ENCODE measurements around the gene ONECUT3. TPM values are rescaled to one million over a fixed set of nuclear protein-coding genes. Genes with fewer than 3 reads are reported as not detected.

The ONECUT3 gene
- total RNA-seq, 1 experiment from 2014 or later, result not detected

GRCh38 chr19:1756705-1757465, 3.6 kb downstream of the ONECUT3 start:
- Histone ChIP-seq H4K20me1 (ENCODE audit: insufficient read depth) (no peaks in the 10 kb centered on the region), H3K9me3 (ENCODE audit: insufficient read depth, low read depth) (no peaks in the 10 kb centered on the region), H3K4me2 (no peak overlapping the region), H3K27me3 (ENCODE audit: insufficient read depth, low read depth) (peaks cover 3% of the 10 kb centered on the region; the same call in 1 of the 2 replicates), H3K36me3 (ENCODE audit: low read depth) (no peaks in the 10 kb centered on the region), H2AFZ (no peak overlapping the region), H3K79me2 (ENCODE audit: low read depth) (no peaks in the 10 kb centered on the region), H3K9me2 (ENCODE audit: insufficient read depth) (no peaks in the 10 kb centered on the region), H3K4me1 (replicated peaks; ENCODE audit: insufficient read depth) (no peaks in the 10 kb centered on the region), H3K4me3 (no peak overlapping the region), H3F3A (ENCODE audit: insufficient read depth, low read depth) (no peaks in the 10 kb centered on the region), H3K27ac (no peak overlapping the region)
- intact Hi-C loops (cut with micrococcal nuclease; ENCODE audit: unreplicated experiment), result no loop called here
- no peak for TF ChIP-seq CTCF (conservative IDR thresholded peaks at IDR 0.05)
- no peak for TF ChIP-seq EZH2 (IDR thresholded peaks at IDR 0.05; ENCODE audit: low read depth)
- ChIA-PET POLR2A (ENCODE audit: unreplicated experiment) (no interaction called here), CTCF (no interaction called here)
- BruUV-seq (replicated peaks), result no TSS peak
- no peak for DNase-seq

- no TSS peak for BruUV-seq (replicated peaks)
- no peak overlapping the region for H3K4me3 ChIP-seq
- no peaks in the 10 kb centered on the region for H3K36me3 ChIP-seq (ENCODE audit: low read depth)
- peaks cover 3% of the 10 kb centered on the region; the same call in 1 of the 2 replicates for H3K27me3 ChIP-seq (ENCODE audit: insufficient read depth, low read depth)
- no peak for DNase-seq
- H3K79me2 ChIP-seq (ENCODE audit: low read depth), result no peaks in the 10 kb centered on the region
- ChIA-PET CTCF (no interaction called here), POLR2A (ENCODE audit: unreplicated experiment) (no interaction called here)
- H3K27ac ChIP-seq, result no peak overlapping the region
- intact Hi-C loops (cut with micrococcal nuclease; ENCODE audit: unreplicated experiment), result no loop called here
- TF ChIP-seq CTCF (conservative IDR thresholded peaks at IDR 0.05) (no peak), EZH2 (IDR thresholded peaks at IDR 0.05; ENCODE audit: low read depth) (no peak)
- no peaks in the 10 kb centered on the region for H3K4me1 ChIP-seq (replicated peaks; ENCODE audit: insufficient read depth)
- no peaks in the 10 kb centered on the region for H3K9me3 ChIP-seq (ENCODE audit: insufficient read depth, low read depth)
- H3K9me2 ChIP-seq (ENCODE audit: insufficient read depth), result no peaks in the 10 kb centered on the region
- no peak overlapping the region for H3K4me2 ChIP-seq
- H3F3A ChIP-seq (ENCODE audit: insufficient read depth, low read depth), result no peaks in the 10 kb centered on the region
- H4K20me1 ChIP-seq (ENCODE audit: insufficient read depth), result no peaks in the 10 kb centered on the region
- H2AFZ ChIP-seq, result no peak overlapping the region
Observed at GRCh38 chr19:1757468-1758230, 4.3 kb downstream of the ONECUT3 start.

GRCh38 chr19:1758231-1758577, 4.9 kb downstream of the ONECUT3 start:
- H2AFZ ChIP-seq, result no peak overlapping the region
- CTCF ChIA-PET, result no interaction called here

More at GRCh38 chr19:1758231-1758577, 4.9 kb downstream of the ONECUT3 start:
- Histone ChIP-seq H3K79me2 (ENCODE audit: low read depth) (no peaks in the 10 kb centered on the region), H3K9me2 (ENCODE audit: insufficient read depth) (no peaks in the 10 kb centered on the region), H3K27ac (no peak overlapping the region), H3K4me2 (no peak overlapping the region), H3K4me3 (no peak overlapping the region), H4K20me1 (ENCODE audit: insufficient read depth) (no peaks in the 10 kb centered on the region), H3K36me3 (ENCODE audit: low read depth) (no peaks in the 10 kb centered on the region), H3K27me3 (ENCODE audit: insufficient read depth, low read depth) (peaks cover 3% of the 10 kb centered on the region; the same call in 1 of the 2 replicates), H3K4me1 (replicated peaks; ENCODE audit: insufficient read depth) (no peaks in the 10 kb centered on the region), H3K9me3 (ENCODE audit: insufficient read depth, low read depth) (no peaks in the 10 kb centered on the region), H3F3A (ENCODE audit: insufficient read depth, low read depth) (no peaks in the 10 kb centered on the region)
- DNase-seq, result no peak
- no TSS peak for BruUV-seq (replicated peaks)
- TF ChIP-seq EZH2 (IDR thresholded peaks at IDR 0.05; ENCODE audit: low read depth), result no peak
- no peak for TF ChIP-seq CTCF (conservative IDR thresholded peaks at IDR 0.05)
- intact Hi-C loops (cut with micrococcal nuclease; ENCODE audit: unreplicated experiment), result no loop called here
- POLR2A ChIA-PET (ENCODE audit: unreplicated experiment), result no interaction called here

Data from PC-9 (cell line).